Activated CD4-positive, alpha-beta T cell treated with anti-CD3 and anti-CD28 coated beads for 4 hours (primary cell): ENCODE results near the gene NPEPL1.
"Not testable (repeated sequence)": the region's sequence is repeated elsewhere in the genome, so short reads cannot be mapped to it uniquely, and the experiment has no call there.

Source experiments
- DNase-seq, 2 donors: peaks; one replicate each; pipeline ENCODE4 v3.0.0-alpha.2; 2020

NPEPL1 gene

GRCh38 chr20:58743929-58744534 is 51.4 kb downstream of the NPEPL1 start:
- DNase-seq: no peak

- no peak for DNase-seq
Measured at GRCh38 chr20:58744836-58745235, 52.2 kb downstream of the NPEPL1 start.

GRCh38 chr20:58745391-58745790 is 52.8 kb downstream of the NPEPL1 start:
- no peak for DNase-seq

- DNase-seq: no peak
Measured at GRCh38 chr20:58746620-58747019, 54.0 kb downstream of the NPEPL1 start.

GRCh38 chr20:58747211-58747610 is 54.6 kb downstream of the NPEPL1 start:
- no peak for DNase-seq

- DNase-seq: no peak
Measured at GRCh38 chr20:58748618-58749017, 56.0 kb downstream of the NPEPL1 start.

GRCh38 chr20:58749098-58749769 is 56.6 kb downstream of the NPEPL1 start:
- DNase-seq: no peak

GRCh38 chr20:58749979-58750378 is 57.4 kb downstream of the NPEPL1 start:
- DNase-seq: no peak

- DNase-seq: not testable (repeated sequence)
Measured at GRCh38 chr20:58750706-58751105, 58.1 kb downstream of the NPEPL1 start.

- no peak for DNase-seq
Measured at GRCh38 chr20:58751979-58752378, 59.4 kb downstream of the NPEPL1 start.

GRCh38 chr20:58752565-58752964 is 60.0 kb downstream of the NPEPL1 start:
- no peak for DNase-seq

- no peak for DNase-seq
Measured at GRCh38 chr20:58753267-58753921, 60.8 kb downstream of the NPEPL1 start.

- DNase-seq: no peak
Measured at GRCh38 chr20:58753922-58754551, 61.4 kb downstream of the NPEPL1 start.

GRCh38 chr20:58754584-58754983 is 62.0 kb downstream of the NPEPL1 start:
- DNase-seq: no peak

GRCh38 chr20:58755062-58755697 is 62.6 kb downstream of the NPEPL1 start:
- no peak for DNase-seq

- DNase-seq: no peak
Measured at GRCh38 chr20:58755766-58756449, 63.3 kb downstream of the NPEPL1 start.

GRCh38 chr20:58756450-58756775 is 63.8 kb downstream of the NPEPL1 start:
- DNase-seq: no peak

GRCh38 chr20:58757647-58758046 is 65.0 kb downstream of the NPEPL1 start:
- DNase-seq: not testable (repeated sequence)

- DNase-seq: no peak
Measured at GRCh38 chr20:58759947-58760346, 67.3 kb downstream of the NPEPL1 start.

GRCh38 chr20:58760856-58761255 is 68.3 kb downstream of the NPEPL1 start:
- DNase-seq: no peak

GRCh38 chr20:58762120-58762519 is 69.5 kb downstream of the NPEPL1 start:
- no peak for DNase-seq

- no peak for DNase-seq
Measured at GRCh38 chr20:58763076-58763475, 70.5 kb downstream of the NPEPL1 start.
